KMS-11 (cell line): ENCODE results near the gene TENM4.

ENCODE experiments used
- H2AFZ ChIP-seq: fragments of 200-600 bp; sonication (generic); 2 replicates; pipeline ENCODE4 v1.6.1; 2016; ENCODE audit warnings: antibody characterized with exemption, mixed run types, low read depth
- H3K27ac ChIP-seq: fragments of 200-600 bp; sonication (generic); 2 replicates; pipeline ENCODE4 v1.6.1; 2016; ENCODE audit warnings: mild to moderate bottlenecking, mixed run types
- H3K27me3 ChIP-seq: fragments of 200-600 bp; sonication (generic); 2 replicates; pipeline ENCODE4 v1.6.1; 2017; ENCODE audit warnings: mild to moderate bottlenecking, low read depth, mixed run types, moderate library complexity; ENCODE audit not compliant: insufficient read depth
- H3K36me3 ChIP-seq: fragments of 200-600 bp; sonication (generic); 2 replicates; pipeline ENCODE4 v1.6.1; 2017; ENCODE audit warnings: mild to moderate bottlenecking, mixed run types; ENCODE audit not compliant: insufficient read depth
- H3K4me1 ChIP-seq: fragments of 200-600 bp; sonication (generic); 2 replicates; pipeline ENCODE4 v1.6.1; 2016; ENCODE audit warnings: mild to moderate bottlenecking, low read depth, mixed run types; ENCODE audit not compliant: poor library complexity, severe bottlenecking
- H3K4me2 ChIP-seq: fragments of 200-600 bp; sonication (generic); 2 replicates; pipeline ENCODE4 v1.7.0; 2016; ENCODE audit warnings: mild to moderate bottlenecking, mixed run types
- H3K4me3 ChIP-seq: fragments of 200-600 bp; sonication (generic); IDR thresholded peaks from 2 replicates; pipeline ENCODE4 v1.6.1; 2017; ENCODE audit warnings: low read depth, low read length, mixed read lengths; ENCODE audit not compliant: insufficient read depth
- H3K79me2 ChIP-seq: fragments of 200-600 bp; sonication (generic); 2 replicates; pipeline ENCODE4 v1.6.1; 2016; ENCODE audit warnings: low read depth, mixed run types; ENCODE audit not compliant: insufficient read depth
- H3K9ac ChIP-seq: fragments of 200-600 bp; sonication (generic); 2 replicates; pipeline ENCODE4 v1.6.1; 2016; ENCODE audit warnings: mild to moderate bottlenecking, mixed run types
- H4K20me1 ChIP-seq: fragments of 200-600 bp; sonication (generic); 2 replicates; pipeline ENCODE4 v1.6.1; 2016; ENCODE audit warnings: mild to moderate bottlenecking, mixed run types; ENCODE audit not compliant: insufficient read depth
- TF ChIP-seq, protein P1 (sequence below): fragments of 200-600 bp; sonication (generic); conservative IDR thresholded peaks from 2 replicates; pipeline ENCODE4 v1.6.1; 2017; ENCODE audit warnings: low read depth, mild to moderate bottlenecking, antibody characterized with exemption, low read length, moderate library complexity, mixed read lengths

TENM4 gene

GRCh38 chr11:79059141-79059540, 381.7 kb downstream of the TENM4 start:
- Histone ChIP-seq H3K36me3 (no peaks in the 10 kb centered on the region), H3K27me3 (no peaks in the 10 kb centered on the region), H3K79me2 (no peaks in the 10 kb centered on the region), H3K4me2 (no peak overlapping the region), H3K4me3 (no peak overlapping the region), H3K4me1 (no peaks in the 10 kb centered on the region), H4K20me1 (no peaks in the 10 kb centered on the region), H3K27ac (no peak overlapping the region), H3K9ac (no peak overlapping the region), H2AFZ (no peak overlapping the region)
- TF ChIP-seq, protein P1, sequence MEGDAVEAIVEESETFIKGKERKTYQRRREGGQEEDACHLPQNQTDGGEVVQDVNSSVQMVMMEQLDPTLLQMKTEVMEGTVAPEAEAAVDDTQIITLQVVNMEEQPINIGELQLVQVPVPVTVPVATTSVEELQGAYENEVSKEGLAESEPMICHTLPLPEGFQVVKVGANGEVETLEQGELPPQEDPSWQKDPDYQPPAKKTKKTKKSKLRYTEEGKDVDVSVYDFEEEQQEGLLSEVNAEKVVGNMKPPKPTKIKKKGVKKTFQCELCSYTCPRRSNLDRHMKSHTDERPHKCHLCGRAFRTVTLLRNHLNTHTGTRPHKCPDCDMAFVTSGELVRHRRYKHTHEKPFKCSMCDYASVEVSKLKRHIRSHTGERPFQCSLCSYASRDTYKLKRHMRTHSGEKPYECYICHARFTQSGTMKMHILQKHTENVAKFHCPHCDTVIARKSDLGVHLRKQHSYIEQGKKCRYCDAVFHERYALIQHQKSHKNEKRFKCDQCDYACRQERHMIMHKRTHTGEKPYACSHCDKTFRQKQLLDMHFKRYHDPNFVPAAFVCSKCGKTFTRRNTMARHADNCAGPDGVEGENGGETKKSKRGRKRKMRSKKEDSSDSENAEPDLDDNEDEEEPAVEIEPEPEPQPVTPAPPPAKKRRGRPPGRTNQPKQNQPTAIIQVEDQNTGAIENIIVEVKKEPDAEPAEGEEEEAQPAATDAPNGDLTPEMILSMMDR = no peak

GRCh38 chr11:79055856-79056631, 384.8 kb downstream of the TENM4 start:
- Histone ChIP-seq H3K79me2 (no peaks in the 10 kb centered on the region), H4K20me1 (no peaks in the 10 kb centered on the region), H3K4me1 (no peaks in the 10 kb centered on the region), H3K4me2 (no peak overlapping the region), H3K9ac (no peak overlapping the region), H3K27me3 (no peaks in the 10 kb centered on the region), H3K36me3 (no peaks in the 10 kb centered on the region), H3K4me3 (no peak overlapping the region), H2AFZ (no peak overlapping the region), H3K27ac (no peak overlapping the region)
- TF ChIP-seq, protein P1 = no peak

- Histone ChIP-seq H3K79me2 (no peaks in the 10 kb centered on the region), H3K4me1 (no peaks in the 10 kb centered on the region), H4K20me1 (no peaks in the 10 kb centered on the region), H3K27ac (no peak overlapping the region), H3K4me2 (no peak overlapping the region), H3K27me3 (no peaks in the 10 kb centered on the region), H2AFZ (no peak overlapping the region), H3K4me3 (no peak overlapping the region), H3K36me3 (no peaks in the 10 kb centered on the region), H3K9ac (no peak overlapping the region)
- TF ChIP-seq, protein P1 = no peak
These were observed 386.2 kb downstream of the TENM4 start for GRCh38 chr11:79054636-79055035.

DNA sequence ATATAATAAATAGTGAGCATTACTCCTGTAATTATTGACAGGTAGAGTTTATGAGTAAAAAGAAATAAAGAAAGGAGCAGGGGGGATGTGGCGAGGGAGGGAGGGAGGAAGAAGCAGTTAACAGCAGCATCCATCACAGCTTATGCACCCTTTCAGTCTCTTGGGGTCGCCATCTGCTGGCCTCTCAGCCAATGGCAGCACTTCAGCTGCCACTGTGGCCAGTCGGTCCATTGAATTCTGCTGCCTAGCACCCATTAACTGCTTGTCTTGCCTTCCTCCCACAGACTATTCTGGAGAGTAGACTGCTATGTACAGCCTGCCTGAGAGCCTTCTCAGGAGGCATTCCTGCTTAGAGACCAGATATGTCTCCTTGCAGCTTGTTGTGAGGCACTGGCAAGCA, 388.3 kb downstream of the TENM4 start:
- no peak overlapping the region for H3K4me3 ChIP-seq
- H3K79me2 ChIP-seq = no peaks in the 10 kb centered on the region
- TF ChIP-seq, protein P1 = no peak
- no peak overlapping the region for H3K4me2 ChIP-seq
- H2AFZ ChIP-seq = no peak overlapping the region
- H4K20me1 ChIP-seq = no peaks in the 10 kb centered on the region
- no peaks in the 10 kb centered on the region for H3K4me1 ChIP-seq
- H3K27me3 ChIP-seq = no peaks in the 10 kb centered on the region
- no peak overlapping the region for H3K27ac ChIP-seq
- no peaks in the 10 kb centered on the region for H3K36me3 ChIP-seq
- H3K9ac ChIP-seq = no peak overlapping the region
